Measurements from ENCODE around the gene LYZL4. TPM values are rescaled to one million over a fixed set of nuclear protein-coding genes. Genes with fewer than 3 reads are reported as not detected.

LYZL4 gene
- total and polyA plus RNA-seq, 10 of the 15 experiments (the other 5 are each of a cell fraction or from before 2014, with no cell fraction given): 0.10 to 0.11 (median 0.11) TPM; not detected in 7

- Histone ChIP-seq H3K36me3 (ENCODE audit: control insufficient read depth in 2 of 2, insufficient read depth in 2 of 2, low read length in 1 of 2) (no peaks in the 10 kb centered on the region), H3K4me3 (no peak overlapping the region), H2AFZ (ENCODE audit: control insufficient read depth, low read depth, low read length) (no peak overlapping the region), H3K27ac (ENCODE audit: control insufficient read depth, insufficient read depth) (no peak overlapping the region), H3K79me2 (ENCODE audit: control insufficient read depth, insufficient read depth, low read length) (no peaks in the 10 kb centered on the region), H3K4me2 (ENCODE audit: control insufficient read depth, insufficient read depth) (no peak overlapping the region), H4K20me1 (ENCODE audit: control insufficient read depth, insufficient read depth) (no peaks in the 10 kb centered on the region), H3K9me3 (replicated peaks; ENCODE audit: control insufficient read depth, insufficient read depth, low read length) (no peaks in the 10 kb centered on the region; the same call in 2 of the 3 replicates), H3K4me1 (ENCODE audit: control insufficient read depth, insufficient read depth, low read length) (no peaks in the 10 kb centered on the region; the same call in 1 of the 2 replicates), H3K9ac (ENCODE audit: control insufficient read depth, insufficient read depth, low read length) (no peak overlapping the region), H3K27me3 (replicated peaks in 1 of 2; ENCODE audit: control insufficient read depth in 2 of 2, insufficient read depth in 2 of 2, low read length in 1 of 2) (no peaks in the 10 kb centered on the region; a peak in 1 of 4 replicates)
- intact Hi-C loops (cut with micrococcal nuclease; ENCODE audit: unreplicated experiment): loop anchor here (5.0 kb wide), 2 partner anchors 101 to 209 kb away; no protein-coding TSS in a partner anchor
- ChIA-PET CTCF (interaction anchor here (0.6 to 8.3 kb wide), 6 partner anchors 22 to 249 kb away, joined by 3 to 162 read pairs (median 4); no protein-coding TSS in a partner anchor), SMC1A (ENCODE audit: uncharacterized antibody, unreplicated experiment) (interaction anchor here (1.2 to 8.2 kb wide), 3 partner anchors 43 to 193 kb away, joined by 4 to 110 read pairs (median 4); no protein-coding TSS in a partner anchor), RAD21 (ENCODE audit: unreplicated experiment) (interaction anchor here (5.8 kb wide), 1 partner anchor 193 kb away, joined by 90 read pairs; no protein-coding TSS in a partner anchor), POLR2A (interaction anchor here (0.7 kb wide), 1 partner anchor 26 kb away, joined by 7 read pairs; no protein-coding TSS in a partner anchor)
- in situ Hi-C loops (cut with MboI): loop anchor here (5.0 kb wide), 2 partner anchors 194 to 549 kb away; no protein-coding TSS in a partner anchor
- 27% methylated on average over 8 of the region's 8 CpGs for WGBS (ENCODE audit: insufficient coverage, insufficient replicate concordance, low lambda C conversion rate, missing lambda C conversion rate)
- no peak for ATAC-seq
- no peak for FAIRE-seq
- BruUV-seq (replicated peaks): no TSS peak
- no peak for DNase-seq (ENCODE audit: low read depth, low spot score)
- TF ChIP-seq, protein P1, sequence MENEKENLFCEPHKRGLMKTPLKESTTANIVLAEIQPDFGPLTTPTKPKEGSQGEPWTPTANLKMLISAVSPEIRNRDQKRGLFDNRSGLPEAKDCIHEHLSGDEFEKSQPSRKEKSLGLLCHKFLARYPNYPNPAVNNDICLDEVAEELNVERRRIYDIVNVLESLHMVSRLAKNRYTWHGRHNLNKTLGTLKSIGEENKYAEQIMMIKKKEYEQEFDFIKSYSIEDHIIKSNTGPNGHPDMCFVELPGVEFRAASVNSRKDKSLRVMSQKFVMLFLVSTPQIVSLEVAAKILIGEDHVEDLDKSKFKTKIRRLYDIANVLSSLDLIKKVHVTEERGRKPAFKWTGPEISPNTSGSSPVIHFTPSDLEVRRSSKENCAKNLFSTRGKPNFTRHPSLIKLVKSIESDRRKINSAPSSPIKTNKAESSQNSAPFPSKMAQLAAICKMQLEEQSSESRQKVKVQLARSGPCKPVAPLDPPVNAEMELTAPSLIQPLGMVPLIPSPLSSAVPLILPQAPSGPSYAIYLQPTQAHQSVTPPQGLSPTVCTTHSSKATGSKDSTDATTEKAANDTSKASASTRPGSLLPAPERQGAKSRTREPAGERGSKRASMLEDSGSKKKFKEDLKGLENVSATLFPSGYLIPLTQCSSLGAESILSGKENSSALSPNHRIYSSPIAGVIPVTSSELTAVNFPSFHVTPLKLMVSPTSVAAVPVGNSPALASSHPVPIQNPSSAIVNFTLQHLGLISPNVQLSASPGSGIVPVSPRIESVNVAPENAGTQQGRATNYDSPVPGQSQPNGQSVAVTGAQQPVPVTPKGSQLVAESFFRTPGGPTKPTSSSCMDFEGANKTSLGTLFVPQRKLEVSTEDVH (IDR thresholded peaks at IDR 0.05; ENCODE audit: low read depth, partially characterized antibody): no peak
- TF ChIP-seq MLLT1 (IDR thresholded peaks at IDR 0.05) (no peak), SPI1 (IDR thresholded peaks at IDR 0.05; ENCODE audit: borderline replicate concordance, insufficient read depth, low read depth, low read length) (no peak), HCFC1 (IDR thresholded peaks at IDR 0.05; ENCODE audit: low read length) (no peak), NKRF (conservative IDR thresholded peaks at IDR 0.05) (no peak), CHD1 (IDR thresholded peaks at IDR 0.05; ENCODE audit: low read depth, low read length) (no peak), RBBP5 (conservative IDR thresholded peaks at IDR 0.05) (no peak), YY1 (IDR thresholded peaks at IDR 0.05; ENCODE audit: low read depth, low read length) (no peak), ETV6 (conservative IDR thresholded peaks at IDR 0.05 in 1 of 2, IDR thresholded peaks at IDR 0.05 in 1 of 2; ENCODE audit: borderline replicate concordance in 1 of 2, low read depth in 1 of 2) (no peak), ZNF24 (IDR thresholded peaks at IDR 0.05) (no peak)
- TF ChIP-seq, protein P2, sequence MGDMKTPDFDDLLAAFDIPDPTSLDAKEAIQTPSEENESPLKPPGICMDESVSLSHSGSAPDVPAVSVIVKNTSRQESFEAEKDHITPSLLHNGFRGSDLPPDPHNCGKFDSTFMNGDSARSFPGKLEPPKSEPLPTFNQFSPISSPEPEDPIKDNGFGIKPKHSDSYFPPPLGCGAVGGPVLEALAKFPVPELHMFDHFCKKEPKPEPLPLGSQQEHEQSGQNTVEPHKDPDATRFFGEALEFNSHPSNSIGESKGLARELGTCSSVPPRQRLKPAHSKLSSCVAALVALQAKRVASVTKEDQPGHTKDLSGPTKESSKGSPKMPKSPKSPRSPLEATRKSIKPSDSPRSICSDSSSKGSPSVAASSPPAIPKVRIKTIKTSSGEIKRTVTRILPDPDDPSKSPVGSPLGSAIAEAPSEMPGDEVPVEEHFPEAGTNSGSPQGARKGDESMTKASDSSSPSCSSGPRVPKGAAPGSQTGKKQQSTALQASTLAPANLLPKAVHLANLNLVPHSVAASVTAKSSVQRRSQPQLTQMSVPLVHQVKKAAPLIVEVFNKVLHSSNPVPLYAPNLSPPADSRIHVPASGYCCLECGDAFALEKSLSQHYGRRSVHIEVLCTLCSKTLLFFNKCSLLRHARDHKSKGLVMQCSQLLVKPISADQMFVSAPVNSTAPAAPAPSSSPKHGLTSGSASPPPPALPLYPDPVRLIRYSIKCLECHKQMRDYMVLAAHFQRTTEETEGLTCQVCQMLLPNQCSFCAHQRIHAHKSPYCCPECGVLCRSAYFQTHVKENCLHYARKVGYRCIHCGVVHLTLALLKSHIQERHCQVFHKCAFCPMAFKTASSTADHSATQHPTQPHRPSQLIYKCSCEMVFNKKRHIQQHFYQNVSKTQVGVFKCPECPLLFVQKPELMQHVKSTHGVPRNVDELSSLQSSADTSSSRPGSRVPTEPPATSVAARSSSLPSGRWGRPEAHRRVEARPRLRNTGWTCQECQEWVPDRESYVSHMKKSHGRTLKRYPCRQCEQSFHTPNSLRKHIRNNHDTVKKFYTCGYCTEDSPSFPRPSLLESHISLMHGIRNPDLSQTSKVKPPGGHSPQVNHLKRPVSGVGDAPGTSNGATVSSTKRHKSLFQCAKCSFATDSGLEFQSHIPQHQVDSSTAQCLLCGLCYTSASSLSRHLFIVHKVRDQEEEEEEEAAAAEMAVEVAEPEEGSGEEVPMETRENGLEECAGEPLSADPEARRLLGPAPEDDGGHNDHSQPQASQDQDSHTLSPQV (IDR thresholded peaks at IDR 0.05): no peak
Measured at GRCh38 chr3:42440924-42441323, 30.5 kb upstream of the LYZL4 start.

Measured in GM12878 (cell line).